ENCODE measurements around the gene RGS17.

Gene RGS17

GRCh38 chr6:153043719-153044118 lies 87.4 kb downstream of the RGS17 start:
- no peak for TF ChIP-seq CTCF (IDR thresholded peaks at IDR 0.05; ENCODE audit: low read depth, low read length)
- no peak overlapping the region for H3K4me3 ChIP-seq (ENCODE audit: low read depth, low read length)

DNA sequence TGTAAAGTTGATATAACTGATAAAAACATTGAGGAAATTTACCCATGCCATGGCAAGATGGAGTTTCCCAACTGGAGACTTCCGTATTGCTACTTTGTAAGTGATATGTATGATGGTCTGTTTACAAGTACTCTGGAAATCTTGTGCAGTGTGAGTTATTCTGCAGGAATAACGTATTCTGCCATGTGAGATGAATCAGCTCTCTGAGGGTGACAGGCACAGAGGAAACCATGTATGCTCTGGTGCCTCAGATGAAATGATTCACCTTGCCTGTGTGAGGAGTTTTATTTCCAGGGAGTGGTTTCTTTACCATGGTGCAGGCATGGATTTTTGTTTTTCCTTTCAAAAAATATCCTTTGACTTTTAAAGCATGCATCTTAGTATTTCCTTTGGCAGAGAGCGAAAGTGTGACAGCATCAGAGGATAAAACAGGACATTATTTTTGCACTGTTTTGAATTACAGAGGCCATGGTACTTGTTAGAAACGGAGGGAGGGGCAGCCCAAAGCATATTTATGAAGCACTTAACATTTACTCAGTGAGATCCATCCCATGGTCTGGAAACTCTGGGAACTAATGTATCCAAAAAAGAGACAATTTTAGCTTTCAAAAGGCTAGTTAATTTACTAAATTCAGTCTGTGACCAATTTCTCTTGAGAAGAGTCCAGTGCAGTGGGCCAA lies 92.6 kb downstream of the RGS17 start:
- no peak overlapping the region for H3K4me3 ChIP-seq (ENCODE audit: low read depth, low read length)
- TF ChIP-seq CTCF (IDR thresholded peaks at IDR 0.05; ENCODE audit: low read depth, low read length) = no peak

DNA sequence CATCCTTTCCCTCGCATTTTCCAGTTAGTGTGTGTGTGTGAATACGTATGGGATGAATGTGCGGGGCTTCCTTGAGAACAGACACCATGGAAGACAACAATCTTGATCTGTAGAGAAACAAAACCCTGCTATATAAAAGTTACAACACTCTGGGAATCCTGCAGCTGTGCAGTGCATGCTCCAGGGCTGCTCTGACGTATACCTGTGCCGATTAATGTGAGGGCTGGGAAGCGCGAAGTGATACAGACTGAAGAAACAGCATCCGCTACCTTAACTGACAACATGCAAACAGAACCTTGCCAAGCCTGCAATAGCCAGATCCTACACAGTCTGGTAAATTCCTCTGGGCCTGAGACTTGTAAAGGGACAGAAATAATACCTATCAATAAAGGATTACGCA lies 96.9 kb downstream of the RGS17 start:
- H3K4me3 ChIP-seq (ENCODE audit: low read depth, low read length) = no peak overlapping the region
- no peak for TF ChIP-seq CTCF (IDR thresholded peaks at IDR 0.05; ENCODE audit: low read depth, low read length)

GRCh38 chr6:153032255-153032882 lies 98.7 kb downstream of the RGS17 start:
- H3K4me3 ChIP-seq (ENCODE audit: low read depth, low read length) = no peak overlapping the region
- TF ChIP-seq CTCF (IDR thresholded peaks at IDR 0.05; ENCODE audit: low read depth, low read length) = no peak; the same call in 1 of the 2 replicates

GRCh38 chr6:153031335-153031955 lies 99.6 kb downstream of the RGS17 start:
- TF ChIP-seq CTCF (IDR thresholded peaks at IDR 0.05; ENCODE audit: low read depth, low read length) = no peak
- no peak overlapping the region for H3K4me3 ChIP-seq (ENCODE audit: low read depth, low read length)

GRCh38 chr6:153028963-153029362 lies 102.1 kb downstream of the RGS17 start:
- no peak overlapping the region for H3K4me3 ChIP-seq (ENCODE audit: low read depth, low read length)
- no peak for TF ChIP-seq CTCF (IDR thresholded peaks at IDR 0.05; ENCODE audit: low read depth, low read length)

GRCh38 chr6:153028286-153028685 lies 102.8 kb downstream of the RGS17 start:
- no peak overlapping the region for H3K4me3 ChIP-seq (ENCODE audit: low read depth, low read length)
- no peak for TF ChIP-seq CTCF (IDR thresholded peaks at IDR 0.05; ENCODE audit: low read depth, low read length)
